GM19240 (cell line): ENCODE data around the gene REEP6.
"Not testable (repeated sequence)": the region's sequence is repeated elsewhere in the genome, so short reads cannot be mapped to it uniquely, and the experiment has no call there.

Experiments
- DNase-seq: peaks from one replicate; pipeline ENCODE4 v3.0.0; 2011; ENCODE audit warnings: low spot score; ENCODE audit not compliant: insufficient read length

REEP6 gene

GRCh38 chr19:1489463-1490310, 1.3 kb upstream of the REEP6 start:
- no peak for DNase-seq

GRCh38 chr19:1490311-1491113, 469 bp upstream of the REEP6 start, which contains the start of gene PCSK4:
TSS of gene PCSK4 (minus strand) at chr19:1490350. CDS start at chr19:1490346, 4 bp downstream.
- DNase-seq: peak; percentile 97

GRCh38 chr19:1491849-1492170, 829 bp downstream of the REEP6 start:
- DNase-seq: no peak

DNA sequence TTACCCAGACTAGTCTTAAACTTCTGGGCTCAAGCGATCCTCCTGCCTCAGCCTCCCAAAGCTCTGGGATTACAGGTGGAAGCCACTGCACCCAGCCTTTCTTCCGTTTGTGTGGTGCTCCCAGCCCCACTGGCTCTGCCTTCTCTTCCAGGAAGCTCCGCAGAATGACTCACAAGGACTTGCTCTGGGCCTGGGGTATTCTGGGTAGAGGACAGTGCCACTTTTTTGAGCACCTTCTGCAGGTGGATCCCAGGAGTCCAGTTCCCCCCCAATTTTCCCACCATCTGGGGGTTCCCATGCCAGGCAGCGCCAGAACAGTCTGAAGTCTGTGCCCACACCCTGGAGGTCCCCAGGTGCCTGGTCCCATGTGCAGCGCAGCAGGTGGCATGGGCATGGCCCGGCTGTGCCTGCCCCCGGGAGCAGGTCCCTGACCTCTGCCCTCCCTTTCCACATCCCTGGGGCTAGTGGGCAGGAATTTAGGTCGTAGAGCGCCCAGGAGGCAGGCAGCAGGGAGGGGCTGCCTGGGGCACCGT, 1.6 kb downstream of the REEP6 start:
- no peak for DNase-seq

DNA sequence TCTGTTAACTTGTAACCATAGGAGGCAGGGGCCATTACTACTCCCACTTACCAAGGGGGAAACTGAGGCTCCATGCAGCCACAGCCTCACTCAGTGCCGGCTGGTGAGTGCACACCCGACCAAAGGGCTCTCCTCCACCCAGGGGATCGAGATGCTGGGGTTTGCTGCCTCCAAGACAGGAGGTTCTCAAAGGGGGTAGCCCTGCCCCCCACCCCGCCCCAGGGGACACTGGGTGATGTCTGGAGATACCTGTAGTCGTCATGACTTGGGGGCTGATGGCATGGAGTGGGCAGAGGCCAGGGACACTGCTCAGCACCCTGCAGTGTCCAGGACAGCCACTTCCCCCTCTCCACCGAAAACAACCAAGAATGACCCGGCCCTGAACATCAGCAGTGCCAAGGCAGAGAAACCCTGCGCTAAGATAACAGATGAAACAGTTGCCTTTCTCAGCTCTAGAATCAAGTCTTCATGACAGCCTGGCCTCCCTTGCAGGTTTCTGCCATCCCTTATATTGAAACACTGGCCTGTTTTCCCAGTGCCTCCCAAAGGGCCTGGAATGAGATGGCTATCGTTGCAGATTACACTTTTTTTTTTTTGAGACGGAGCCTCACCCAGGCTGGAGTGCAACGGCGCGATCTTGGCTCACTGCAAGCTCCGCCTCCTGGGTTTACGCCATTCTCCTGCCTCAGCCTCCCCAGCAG, 3.3 kb downstream of the REEP6 start:
- DNase-seq: no peak

GRCh38 chr19:1495051-1495798, 4.2 kb downstream of the REEP6 start:
- DNase-seq: no peak

- DNase-seq: no peak
These were observed 5.1 kb downstream of the REEP6 start for GRCh38 chr19:1495799-1496713.

DNA sequence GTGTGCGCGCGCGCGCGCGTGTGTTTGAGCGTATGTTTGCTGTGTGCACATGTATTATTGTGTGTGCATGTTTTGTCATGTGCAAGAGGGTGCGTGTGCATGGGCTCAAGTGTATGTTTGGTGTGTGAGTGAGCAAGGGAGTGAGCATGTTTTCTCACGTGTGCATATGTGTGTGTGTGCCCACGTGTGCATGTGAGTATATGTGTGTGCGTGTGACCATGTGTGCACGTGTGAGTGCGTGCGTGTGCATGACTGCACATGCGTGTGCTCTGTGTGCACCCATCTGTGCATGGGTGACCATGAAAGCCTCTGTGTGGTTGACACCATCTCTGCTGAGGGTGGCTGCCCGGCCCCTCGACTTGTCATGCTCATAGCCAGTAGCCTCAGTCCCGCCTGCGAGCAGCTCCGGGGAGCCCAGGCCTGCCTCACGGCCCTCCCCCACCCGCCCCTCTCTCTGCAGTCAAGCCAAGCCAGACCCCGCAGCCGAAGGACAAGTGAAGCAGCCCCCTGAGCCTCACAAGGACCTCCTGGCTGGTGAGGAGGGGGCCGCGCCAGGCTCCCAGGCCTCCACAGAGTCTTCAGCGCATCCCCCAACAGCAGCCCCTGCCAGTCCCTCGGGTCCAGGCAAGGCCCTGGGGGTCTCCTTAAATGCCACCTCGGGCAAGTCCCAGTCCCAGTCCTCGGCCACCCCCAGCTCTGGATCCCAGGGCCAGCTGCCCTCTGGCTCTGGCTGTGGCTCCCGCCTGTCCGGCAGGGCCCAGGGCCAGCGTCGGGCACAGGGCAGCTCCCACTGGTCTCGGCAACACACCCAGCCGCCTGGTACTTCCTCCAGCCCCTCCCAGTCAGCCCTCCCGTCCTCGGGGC, 6.0 kb downstream of the REEP6 start:
- DNase-seq: no peak

DNA sequence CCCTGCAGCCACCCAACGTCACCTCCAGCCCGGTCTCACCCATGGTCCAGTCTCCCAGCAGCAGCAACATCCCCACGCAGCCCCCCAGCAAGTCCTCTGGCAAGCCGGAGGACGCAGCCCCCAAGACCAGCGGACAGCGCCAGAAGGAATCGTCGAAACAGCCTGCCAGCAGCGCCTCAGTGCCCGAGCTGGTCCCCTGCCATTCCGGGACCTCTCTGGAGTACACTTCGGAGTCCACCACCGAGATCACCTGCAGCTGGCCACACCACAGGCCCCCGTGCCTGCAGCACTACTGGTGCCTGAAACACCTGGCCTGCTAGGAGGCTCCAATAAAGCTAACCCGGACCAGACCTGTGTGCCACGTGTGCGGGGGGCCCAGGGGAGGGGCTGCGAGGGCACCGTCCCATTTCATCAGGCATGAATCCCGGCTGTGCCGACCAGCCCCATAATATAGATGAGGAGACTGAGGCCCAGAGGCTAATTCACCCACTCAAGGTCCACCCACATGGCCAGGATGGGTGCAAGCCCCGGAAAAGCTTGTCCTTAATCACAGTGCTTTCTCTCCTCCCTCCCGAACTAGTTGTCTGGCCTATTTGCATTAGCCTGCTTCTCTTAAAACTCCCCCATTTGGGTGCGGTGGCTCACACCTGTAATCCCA, 6.7 kb downstream of the REEP6 start:
- no peak for DNase-seq

DNA sequence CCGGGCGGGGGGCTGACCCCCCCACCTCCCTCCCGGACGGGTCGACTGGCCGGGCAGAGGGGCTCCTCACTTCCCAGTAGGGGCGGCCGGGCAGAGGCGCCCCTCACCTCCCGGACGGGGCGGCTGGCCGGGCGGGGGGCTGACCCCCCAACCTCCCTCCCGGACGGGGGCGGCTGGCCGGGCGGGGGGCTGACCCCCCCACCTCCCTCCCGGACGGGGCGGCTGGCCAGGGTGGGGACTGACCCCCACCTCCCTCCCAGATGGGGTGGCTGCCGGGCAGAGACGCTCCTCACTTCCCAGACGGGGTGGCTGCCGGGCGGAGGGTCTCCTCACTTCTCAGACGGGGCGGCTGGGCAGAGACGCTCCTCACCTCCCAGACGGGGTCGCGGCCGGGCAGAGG, 8.2 kb downstream of the REEP6 start:
- DNase-seq: not testable (repeated sequence)

GRCh38 chr19:1501200-1501595, 10.2 kb downstream of the REEP6 start:
- no peak for DNase-seq

DNA sequence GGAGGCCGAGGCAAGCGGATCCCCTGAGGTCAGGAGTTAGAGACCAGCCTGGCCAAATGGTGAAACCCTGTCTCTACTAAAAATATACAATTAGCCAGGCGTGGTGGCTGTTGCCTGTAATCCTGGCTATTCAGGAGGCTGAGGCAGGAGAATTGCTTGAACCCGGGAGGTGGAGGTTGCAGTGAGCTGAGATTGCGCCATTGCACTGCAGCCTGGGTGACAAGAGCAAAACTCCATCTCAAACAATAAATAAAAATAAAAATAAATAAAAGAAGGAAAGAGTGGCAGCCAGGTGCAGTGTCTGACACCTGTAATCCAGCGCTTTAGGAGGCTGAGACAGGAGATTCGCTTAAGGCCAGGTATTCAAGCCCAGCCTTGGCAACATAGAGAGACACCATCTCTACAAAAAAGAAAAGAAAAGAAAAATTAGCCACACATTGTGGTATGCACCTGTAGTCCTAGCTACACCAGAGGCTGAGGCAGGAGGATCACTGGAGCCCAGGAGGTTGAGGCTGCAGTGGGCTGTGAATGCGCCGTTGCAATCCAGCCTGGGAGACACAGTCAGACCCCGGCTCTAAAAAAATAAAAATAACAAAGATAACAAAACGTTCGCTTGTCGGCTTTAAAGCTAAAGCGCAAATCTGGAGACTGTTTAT, 11.6 kb downstream of the REEP6 start:
- DNase-seq: no peak

DNA sequence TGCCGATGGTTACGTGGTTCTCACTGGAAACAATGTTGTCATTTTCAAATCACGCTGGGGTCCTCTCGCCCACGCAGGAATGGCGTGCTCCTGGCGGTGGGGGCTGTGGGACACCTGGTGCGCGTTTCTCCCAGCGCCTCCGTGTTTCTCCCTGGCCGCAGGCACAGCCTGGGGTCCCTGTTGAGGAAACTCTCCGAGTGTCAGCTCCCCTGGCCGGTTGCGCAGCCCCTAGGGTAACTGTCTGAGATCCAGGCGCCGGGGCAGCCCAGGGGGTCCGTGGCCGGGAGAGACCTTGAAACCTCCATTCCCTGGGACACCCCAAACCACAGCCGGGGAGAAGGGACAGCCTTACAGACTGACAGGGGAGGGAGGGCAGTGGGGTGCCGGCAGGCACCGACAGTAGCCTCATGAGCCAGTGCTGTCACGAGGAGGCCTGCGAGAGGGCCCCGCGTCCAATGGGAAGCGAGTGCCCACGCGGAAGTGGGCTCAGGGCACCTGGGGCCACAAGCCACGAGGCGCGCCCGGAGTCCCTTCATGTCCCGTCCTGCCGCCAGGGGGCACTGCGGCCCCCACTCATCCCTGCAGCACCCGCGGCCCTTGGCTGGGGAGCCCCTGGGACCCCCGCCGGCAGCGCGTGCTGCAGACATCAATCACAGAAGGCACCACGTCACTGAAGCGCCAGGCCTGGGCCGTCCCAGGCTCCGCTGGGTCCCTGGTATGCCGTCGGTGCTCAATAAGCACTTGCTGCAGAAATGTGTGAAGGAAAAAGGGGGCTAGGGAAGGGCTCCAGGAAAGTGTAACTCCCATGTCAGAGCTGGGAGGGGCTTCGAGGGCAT, 12.3 kb downstream of the REEP6 start:
- DNase-seq: no peak

DNA sequence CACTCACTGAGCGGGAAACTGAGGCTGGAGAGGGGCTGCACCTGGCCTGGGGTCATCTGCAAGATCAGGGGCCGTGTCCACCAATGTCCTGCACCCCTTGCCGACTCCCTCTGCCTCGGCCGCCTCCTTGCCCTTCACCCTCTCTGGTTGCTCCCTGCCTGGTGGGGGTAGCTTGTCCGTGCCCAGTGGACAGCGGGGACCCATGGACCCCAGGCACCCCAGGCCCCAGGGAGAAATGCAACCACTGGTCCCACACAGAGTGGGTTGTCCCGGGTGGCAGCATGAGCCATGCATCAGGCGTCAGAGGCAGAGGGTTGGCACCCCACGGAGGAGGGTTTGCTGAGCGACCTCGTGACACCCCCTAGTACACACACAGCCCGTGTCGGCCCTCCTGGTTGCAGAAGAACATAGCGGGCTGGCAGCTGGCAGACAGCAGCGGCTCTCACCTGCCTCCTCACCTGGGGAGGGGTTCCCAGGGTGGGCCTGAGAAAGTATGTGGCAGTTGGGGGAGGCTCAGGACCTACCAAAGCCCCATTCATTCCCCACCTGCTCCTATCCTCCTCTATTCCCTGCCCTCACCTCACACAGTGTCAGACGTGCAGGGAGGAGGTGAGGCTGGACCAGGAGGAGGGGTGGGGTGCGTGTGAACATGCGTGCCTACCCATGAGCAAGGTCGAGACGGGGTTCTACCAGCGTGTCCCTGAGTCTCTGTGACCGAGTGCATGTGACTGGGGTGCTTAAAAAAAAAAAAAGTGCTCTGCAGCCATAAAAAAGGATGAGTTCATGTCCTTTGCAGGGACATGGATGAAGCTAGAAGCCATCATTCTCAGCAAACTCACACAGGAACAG, 13.2 kb downstream of the REEP6 start:
- no peak for DNase-seq

DNA sequence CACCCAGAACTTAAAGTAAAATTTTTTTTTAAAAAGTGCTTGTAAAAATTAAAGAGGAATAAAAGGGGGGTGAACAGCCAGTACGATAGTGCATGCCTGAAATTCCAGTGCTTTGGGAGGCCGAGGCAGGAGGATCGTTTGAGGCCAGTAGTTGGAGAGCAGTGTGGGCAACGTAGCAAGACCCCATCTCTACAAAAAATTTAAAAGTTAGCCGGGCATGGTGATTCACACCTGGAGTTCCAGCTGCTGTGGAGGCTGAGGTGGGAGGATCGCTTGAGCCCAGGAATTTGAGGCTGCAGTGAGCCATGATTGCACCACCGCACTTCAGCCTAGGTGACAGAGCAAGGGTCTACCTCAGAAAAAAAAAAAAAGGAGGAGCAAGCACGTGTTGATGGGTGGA, 14.0 kb downstream of the REEP6 start:
- no peak for DNase-seq
